CD4-positive, CD25-positive, alpha-beta regulatory T cell (primary cell): ENCODE data around the gene PITPNM2. TPM values are rescaled to one million over a fixed set of nuclear protein-coding genes. Genes with fewer than 3 reads are reported as not detected.
A peak's percentile ranks its signal among the peaks of the same experiment; 100 is the strongest.

Source experiments
- ATAC-seq, 2 donors: fragments of 150-1000 bp; cut with Tn5 transposase; one replicate each; pipeline ENCODE4 v1.10.0; 2021; ENCODE audit warnings: low read depth in 2 of 2, moderate number of reproducible peaks in 2 of 2, moderate library complexity in 1 of 2
- DNase-seq, 3 donors: peaks; one replicate each; pipeline versions ENCODE4 v3.0.0 to v3.0.0-alpha.2; 2012 to 2022; ENCODE audit warnings: mixed read lengths in 1 of 3
- H3K27ac ChIP-seq: one replicate; pipeline ENCODE4 v1.7.0; 2013; ENCODE audit warnings: mild to moderate bottlenecking, low read length; ENCODE audit not compliant: insufficient read depth, poor library complexity, severe bottlenecking
- H3K27me3 ChIP-seq: one replicate; pipeline ENCODE4 v1.7.0; 2013; ENCODE audit warnings: low read length; ENCODE audit not compliant: control insufficient read depth, insufficient read depth
- H3K36me3 ChIP-seq: one replicate; pipeline ENCODE4 v1.7.0; 2013; ENCODE audit warnings: mild to moderate bottlenecking, low read length, moderate library complexity; ENCODE audit not compliant: control insufficient read depth, insufficient read depth
- H3K4me1 ChIP-seq: 2 replicates; pipeline ENCODE4 v1.7.0; 2013; ENCODE audit warnings: mild to moderate bottlenecking, low read length; ENCODE audit not compliant: insufficient read depth, control insufficient read depth, poor library complexity, severe bottlenecking
- H3K4me3 ChIP-seq: one replicate; pipeline ENCODE4 v1.7.0; 2013; ENCODE audit warnings: low read depth, mild to moderate bottlenecking, low read length, moderate library complexity
- H3K9me3 ChIP-seq, 2 experiments: 1 replicate in 1 of 2; 2 replicates in 1 of 2; pipeline ENCODE4 v1.7.0; 2013; ENCODE audit warnings: low read length in 2 of 2, mild to moderate bottlenecking in 1 of 2, moderate library complexity in 1 of 2; ENCODE audit not compliant: control insufficient read depth in 2 of 2
- H3K27ac Mint-ChIP-seq, 3 donors: one replicate each; pipeline ENCODE4 v1.8.0; 2020 to 2022; ENCODE audit warnings: mild to moderate bottlenecking in 3 of 3, mixed read lengths in 3 of 3, moderate library complexity in 2 of 3
- H3K27me3 Mint-ChIP-seq: one replicate; pipeline ENCODE4 v1.8.0; 2022; ENCODE audit warnings: mild to moderate bottlenecking, mixed read lengths
- H3K36me3 Mint-ChIP-seq: one replicate; pipeline ENCODE4 v1.8.0; 2020; ENCODE audit warnings: mixed read lengths
- H3K4me1 Mint-ChIP-seq, 4 donors: one replicate each; pipeline ENCODE4 v1.8.0; 2020 to 2022; ENCODE audit warnings: mixed read lengths in 4 of 4, mild to moderate bottlenecking in 1 of 4
- H3K4me3 Mint-ChIP-seq, 4 donors: one replicate each; pipeline ENCODE4 v1.8.0; 2020 to 2022; ENCODE audit warnings: mild to moderate bottlenecking in 4 of 4, mixed read lengths in 4 of 4, moderate library complexity in 3 of 4
- H3K9me3 Mint-ChIP-seq, 7 donors: one replicate each; pipeline ENCODE4 v1.8.0; 2020 to 2022; ENCODE audit warnings: mixed read lengths in 7 of 7, mild to moderate bottlenecking in 3 of 7, moderate library complexity in 2 of 7
- polyA plus RNA-seq, 4 donors: library from polyadenylated mRNA; unstranded; fragments of 300-500 nt; fragmentation: Illumina TruSeq; gene quantifications; one replicate each; pipeline ENCODE4 v1.2.3, GENCODE V29; 2021
- total RNA-seq: library from RNA; stranded (reverse); gene quantifications from one replicate; pipeline ENCODE4 v1.2.3, GENCODE V29; 2022

PITPNM2 gene
- total and polyA plus RNA-seq, 5 donors from 2014 or later: 2.2 to 57.2 (median 4.0) TPM

DNA sequence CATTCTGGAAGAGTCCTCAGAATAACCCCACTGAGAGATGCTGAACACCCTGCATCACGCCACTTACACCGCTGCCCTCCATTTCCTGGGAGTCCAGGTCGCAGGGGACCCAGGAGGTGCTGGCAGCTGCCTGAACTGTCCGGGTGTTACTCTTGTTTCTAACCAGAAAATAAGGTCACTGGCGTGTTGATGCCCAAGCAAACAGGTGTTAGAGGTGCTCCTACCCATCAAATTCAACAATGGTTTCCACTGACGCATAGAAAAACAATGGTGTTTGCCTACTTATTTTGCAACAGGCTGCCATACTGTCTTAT, 23.8 kb downstream of the PITPNM2 start:
- Mint-ChIP-seq H3K27ac (peak overlapping the region in 1 of 3 donors; percentile 31), H3K27me3 (no peaks in the 10 kb centered on the region), H3K4me3 (no peak overlapping the region), H3K9me3 (no peaks in the 10 kb centered on the region), H3K36me3 (peaks cover 11% of the 10 kb centered on the region), H3K4me1 (peaks cover 10 to 60% (median 35%) of the 10 kb centered on the region in 4 donors)
- H3K36me3 ChIP-seq: no peaks in the 10 kb centered on the region
- peaks cover 33% of the 10 kb centered on the region for H3K4me1 ChIP-seq
- no peak for DNase-seq
- no peaks in the 10 kb centered on the region for H3K9me3 ChIP-seq
- H3K27me3 ChIP-seq: no peaks in the 10 kb centered on the region
- no peak overlapping the region for H3K27ac ChIP-seq
- ATAC-seq: no peak
- H3K4me3 ChIP-seq: no peak overlapping the region

DNA sequence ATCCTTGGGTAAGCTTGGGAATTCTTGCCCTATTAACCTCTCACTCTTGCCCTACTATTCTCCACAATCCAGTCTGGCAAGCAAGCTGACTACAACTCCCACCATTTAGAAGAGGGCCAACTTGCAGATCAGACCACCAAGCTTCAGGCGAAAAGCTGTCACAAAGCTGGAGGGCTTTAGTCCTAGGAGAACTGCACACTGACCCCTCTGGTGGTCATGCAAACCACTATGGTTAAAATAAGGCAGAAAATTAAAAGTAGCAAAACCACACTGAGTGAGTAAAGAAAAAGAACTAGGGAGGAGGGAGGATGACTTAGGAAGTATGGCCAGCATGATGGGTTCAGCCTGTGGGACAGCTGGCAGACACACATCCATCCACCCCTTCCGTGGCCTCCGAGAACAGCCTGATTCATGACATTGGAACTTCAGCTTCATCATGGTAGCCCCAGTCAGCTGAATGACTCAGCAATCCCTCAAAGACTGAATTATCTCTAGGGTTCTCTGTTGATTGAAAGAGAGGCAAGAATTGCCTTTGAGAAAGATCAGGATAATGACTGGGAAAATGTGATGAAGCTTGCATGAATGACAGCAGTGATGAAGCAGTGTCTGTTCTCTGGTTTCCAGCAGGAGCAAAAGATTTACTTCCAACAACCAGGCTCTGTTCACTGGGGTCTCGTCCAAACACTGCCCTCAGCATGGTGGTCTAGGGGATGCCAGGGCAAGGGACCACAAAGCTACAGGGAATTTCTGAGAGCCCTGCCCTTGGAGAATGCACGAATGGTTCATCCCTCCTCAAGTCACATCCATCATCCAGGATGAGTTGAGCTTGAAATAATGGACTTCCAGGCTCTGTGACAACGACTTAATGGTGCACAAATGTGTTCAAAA, 24.4 kb downstream of the PITPNM2 start:
- DNase-seq (no peak), ATAC-seq (no peak)
- H3K4me3 ChIP-seq: no peak overlapping the region
- Mint-ChIP-seq H3K27ac (peak overlapping the region in 1 of 3 donors; percentile 62), H3K4me3 (no peak overlapping the region), H3K27me3 (no peaks in the 10 kb centered on the region), H3K4me1 (peaks cover 5 to 60% (median 35%) of the 10 kb centered on the region in 4 donors), H3K36me3 (peaks cover 11% of the 10 kb centered on the region), H3K9me3 (no peaks in the 10 kb centered on the region)
- no peaks in the 10 kb centered on the region for H3K9me3 ChIP-seq
- H3K27ac ChIP-seq: no peak overlapping the region
- peaks cover 33% of the 10 kb centered on the region for H3K4me1 ChIP-seq
- no peaks in the 10 kb centered on the region for H3K27me3 ChIP-seq
- H3K36me3 ChIP-seq: no peaks in the 10 kb centered on the region

DNA sequence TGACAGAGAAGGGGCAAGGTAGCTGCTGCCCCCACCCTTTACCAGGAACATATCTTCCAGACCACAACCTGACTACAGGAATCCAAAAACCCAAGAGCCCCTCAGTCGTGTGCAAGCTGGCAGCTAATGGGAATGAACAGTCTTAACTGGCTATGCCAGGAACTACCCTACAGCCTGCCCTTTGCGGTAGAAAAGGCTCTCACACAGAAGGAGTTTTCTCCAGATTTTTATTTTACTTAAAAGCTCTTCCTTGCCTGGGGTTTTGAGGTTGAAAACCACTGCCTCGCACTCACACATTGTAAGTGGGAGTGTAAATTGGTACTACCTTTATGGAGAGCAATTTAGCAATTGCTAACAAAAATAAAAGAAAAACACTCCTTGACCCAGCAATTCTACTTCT, 28.3 kb downstream of the PITPNM2 start:
- Mint-ChIP-seq H3K27ac (peak overlapping the region; percentile 96 to 99 (median 96)), H3K4me3 (peak overlapping the region in 3 of 4 donors; percentile 20 to 77 (median 50)), H3K27me3 (no peaks in the 10 kb centered on the region), H3K4me1 (peaks cover 24 to 76% (median 50%) of the 10 kb centered on the region in 4 donors), H3K36me3 (peaks cover 17% of the 10 kb centered on the region), H3K9me3 (no peaks in the 10 kb centered on the region)
- DNase-seq (peak in 1 of 3 donors; percentile 31), ATAC-seq (no peak)
- no peak overlapping the region for H3K4me3 ChIP-seq
- H3K4me1 ChIP-seq: peaks cover 61% of the 10 kb centered on the region
- H3K36me3 ChIP-seq: no peaks in the 10 kb centered on the region
- H3K27ac ChIP-seq: peak overlapping the region; percentile 85
- no peaks in the 10 kb centered on the region for H3K27me3 ChIP-seq
- no peaks in the 10 kb centered on the region for H3K9me3 ChIP-seq

DNA sequence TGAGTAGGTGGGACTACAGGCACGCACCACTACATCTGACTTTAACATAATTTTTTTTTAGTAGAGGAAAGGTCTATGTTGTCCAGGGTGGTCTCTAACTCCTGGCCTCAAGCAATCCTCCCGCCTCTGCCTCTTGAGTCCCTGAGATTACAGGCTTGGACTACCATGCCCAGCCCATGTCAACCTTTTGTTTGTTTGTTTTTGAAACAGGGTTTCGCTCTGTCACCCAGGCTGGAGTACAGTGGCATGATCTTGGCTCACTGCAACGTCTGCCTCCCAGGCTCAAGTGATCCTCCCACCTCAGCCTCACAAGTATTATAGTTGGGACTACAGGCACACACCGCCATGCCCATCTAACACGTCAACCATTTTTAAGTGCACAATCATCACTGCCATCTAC, 29.2 kb downstream of the PITPNM2 start:
- Histone ChIP-seq H3K4me1 (peaks cover 71% of the 10 kb centered on the region), H3K36me3 (no peaks in the 10 kb centered on the region), H3K9me3 (no peaks in the 10 kb centered on the region), H3K4me3 (peak overlapping the region; percentile 26), H3K27me3 (no peaks in the 10 kb centered on the region), H3K27ac (peak overlapping the region; percentile 85)
- Mint-ChIP-seq H3K9me3 (no peaks in the 10 kb centered on the region), H3K27me3 (no peaks in the 10 kb centered on the region), H3K36me3 (peaks cover 15% of the 10 kb centered on the region), H3K27ac (peak overlapping the region; percentile 96 to 99 (median 96)), H3K4me1 (peaks cover 24 to 78% (median 51%) of the 10 kb centered on the region in 4 donors), H3K4me3 (peak overlapping the region in 2 of 4 donors; percentile 47 to 73)
- ATAC-seq: no peak
- DNase-seq: no peak

DNA sequence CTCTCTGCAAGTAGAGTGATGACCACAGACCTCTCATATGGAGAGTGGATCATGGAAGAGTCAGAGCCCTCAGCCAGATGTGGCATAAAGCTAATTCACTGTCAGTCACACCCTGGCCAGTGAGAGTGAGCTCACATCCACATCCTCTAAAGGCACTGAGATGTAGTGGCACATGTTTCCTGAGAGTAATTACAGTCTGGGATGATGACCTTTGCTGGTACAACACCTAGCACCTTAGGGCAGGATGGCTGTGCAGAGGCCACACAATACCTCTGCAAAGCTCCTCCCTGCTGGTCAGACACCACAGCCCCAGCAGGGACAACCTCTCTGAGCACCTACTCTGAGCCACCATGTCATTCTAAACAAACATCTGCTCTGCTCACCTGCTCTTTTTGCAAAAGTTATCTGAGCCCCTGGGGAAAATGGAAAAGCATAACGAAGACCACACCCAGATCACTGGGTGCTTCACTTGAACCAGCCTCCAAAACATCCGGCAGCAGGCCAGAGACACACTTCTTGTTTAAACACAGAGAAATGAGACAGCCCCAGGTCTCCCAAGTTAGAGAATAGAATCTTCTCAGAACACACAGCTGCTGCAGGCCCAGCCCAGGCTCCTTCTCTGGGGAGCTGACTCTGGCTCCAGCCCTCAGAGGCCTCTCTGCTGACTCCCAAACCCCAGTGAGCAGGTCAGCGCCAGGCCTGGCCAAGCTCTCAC, 30.3 kb downstream of the PITPNM2 start:
- H3K9me3 Mint-ChIP-seq: no peaks in the 10 kb centered on the region
- H3K36me3 Mint-ChIP-seq: peaks cover 17% of the 10 kb centered on the region
- H3K27ac ChIP-seq: peak overlapping the region; percentile 85
- H3K4me1 Mint-ChIP-seq: peaks cover 22 to 81% (median 53%) of the 10 kb centered on the region in 4 donors
- H3K36me3 ChIP-seq: no peaks in the 10 kb centered on the region
- H3K27me3 Mint-ChIP-seq: no peaks in the 10 kb centered on the region
- peaks cover 81% of the 10 kb centered on the region for H3K4me1 ChIP-seq
- peak overlapping the region; percentile 59 for H3K4me3 ChIP-seq
- peak; percentile 55 to 69 for ATAC-seq
- H3K4me3 Mint-ChIP-seq: peak overlapping the region; percentile 66 to 82 (median 78)
- H3K27me3 ChIP-seq: no peaks in the 10 kb centered on the region
- DNase-seq: peak in 2 of 3 donors; percentile 63 to 91
- no peaks in the 10 kb centered on the region for H3K9me3 ChIP-seq
- H3K27ac Mint-ChIP-seq: peak overlapping the region; percentile 96 to 100 (median 99)

DNA sequence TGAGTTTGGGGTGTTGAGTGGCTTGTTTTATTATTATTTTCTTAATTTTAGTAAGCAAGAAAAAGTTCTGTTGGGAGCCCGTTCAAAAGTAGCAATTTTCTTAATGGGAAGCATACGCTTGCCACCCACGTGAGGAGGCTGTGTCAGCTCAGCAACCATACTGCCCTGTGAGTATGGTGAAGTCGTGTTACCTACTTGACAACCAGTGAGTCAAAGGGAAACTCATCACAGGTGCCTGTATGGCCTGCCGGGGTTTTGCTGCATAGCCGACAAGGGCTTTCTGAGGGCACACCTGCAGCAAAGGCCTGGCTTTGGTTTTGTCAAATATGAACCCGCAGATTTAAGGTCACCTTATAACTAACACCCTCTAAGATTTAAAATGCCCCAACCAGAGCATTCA, 31.1 kb downstream of the PITPNM2 start:
- DNase-seq: peak; percentile 34 to 92 (median 69)
- Mint-ChIP-seq H3K4me1 (peaks cover 30 to 84% (median 58%) of the 10 kb centered on the region in 4 donors), H3K36me3 (peaks cover 17% of the 10 kb centered on the region), H3K27me3 (no peaks in the 10 kb centered on the region), H3K27ac (peak overlapping the region; percentile 96 to 100 (median 99)), H3K9me3 (no peaks in the 10 kb centered on the region), H3K4me3 (peak overlapping the region; percentile 3 to 82 (median 78))
- Histone ChIP-seq H3K4me3 (peak overlapping the region; percentile 59), H3K27ac (peak overlapping the region; percentile 85), H3K4me1 (peaks cover 89% of the 10 kb centered on the region), H3K36me3 (no peaks in the 10 kb centered on the region), H3K9me3 (no peaks in the 10 kb centered on the region), H3K27me3 (no peaks in the 10 kb centered on the region)
- peak; percentile 80 to 86 for ATAC-seq

DNA sequence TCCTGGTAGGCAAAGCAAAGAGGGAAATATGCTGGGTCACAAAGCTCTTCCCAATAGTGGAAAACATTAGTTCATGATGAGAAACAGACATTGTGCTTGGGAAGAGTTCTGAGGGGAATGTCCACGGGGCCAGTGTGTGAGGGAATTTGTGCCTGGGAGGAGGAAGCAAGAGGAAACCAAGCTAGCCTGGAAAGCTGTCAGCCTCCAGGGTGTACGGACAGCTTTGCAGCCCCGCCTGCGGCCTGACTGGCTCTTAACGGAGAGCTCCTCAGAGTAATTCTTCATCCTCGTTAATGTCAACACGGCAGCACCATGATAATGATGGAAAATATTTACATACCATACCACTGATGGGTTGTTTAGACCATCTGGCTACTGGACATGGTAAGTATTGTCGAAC, 32.4 kb downstream of the PITPNM2 start:
- Mint-ChIP-seq H3K36me3 (peaks cover 20% of the 10 kb centered on the region), H3K27ac (peak overlapping the region; percentile 96 to 99 (median 98)), H3K4me3 (peak overlapping the region in 2 of 4 donors; percentile 13 to 40), H3K27me3 (no peaks in the 10 kb centered on the region), H3K9me3 (no peaks in the 10 kb centered on the region), H3K4me1 (peaks cover 31 to 97% (median 66%) of the 10 kb centered on the region in 4 donors)
- ATAC-seq (no peak), DNase-seq (no peak)
- Histone ChIP-seq H3K27ac (peak overlapping the region; percentile 85), H3K9me3 (no peaks in the 10 kb centered on the region), H3K36me3 (no peaks in the 10 kb centered on the region), H3K4me3 (no peak overlapping the region), H3K27me3 (no peaks in the 10 kb centered on the region), H3K4me1 (peaks cover 100% of the 10 kb centered on the region)
